Panc1 (cell line): ENCODE measurements around the gene PTGR3. TPM values are rescaled to one million over a fixed set of nuclear protein-coding genes. Genes with fewer than 3 reads are reported as not detected.

ENCODE experiments used
- ATAC-seq: fragments of 200-7000 bp; cut with Tn5 transposase; 2 replicates; pipeline ENCODE4 v1.9.1; 2020; ENCODE audit warnings: mild to moderate bottlenecking, moderate library complexity
- BruUV-seq: library from RNA; stranded (reverse); fragments of 400-500 nt; replicated peaks from 2 replicates; lab custom pipeline; 2021; lab: Mats Ljungman, UMichigan
- CTCF ChIA-PET: fragments of 300-600 bp; sonication (Branson Sonifier 250); formaldehyde crosslinking; loops from one replicate; lab custom pipeline; 2022; ENCODE audit warnings: antibody characterized with exemption; lab: Charles Lee
- POLR2A ChIA-PET: fragments of 300-600 bp; sonication (Branson Sonifier 250); formaldehyde crosslinking; loops from one replicate; lab custom pipeline; 2022; ENCODE audit warnings: antibody characterized with exemption; lab: Charles Lee
- DNase-seq: peaks from one replicate; pipeline ENCODE4 v3.0.0-alpha.2; 2010; ENCODE audit warnings: low read depth, low spot score
- H3K27ac ChIP-seq: 2 replicates; pipeline ENCODE4 v1.5.1; 2011; ENCODE audit warnings: mild to moderate bottlenecking, low read length, inconsistent platforms
- H3K27me3 ChIP-seq: fragments of 200-500 bp; sonication (Bioruptor generic); 2 replicates; pipeline ENCODE4 v1.6.0; 2014; ENCODE audit warnings: low read length, inconsistent platforms; ENCODE audit not compliant: control insufficient read depth, insufficient read depth
- H3K36me3 ChIP-seq: fragments of 200-500 bp; sonication (Bioruptor generic); 2 replicates; pipeline ENCODE4 v1.5.1; 2014; ENCODE audit warnings: inconsistent platforms, mild to moderate bottlenecking, low read length, moderate library complexity; ENCODE audit not compliant: control insufficient read depth, insufficient read depth
- H3K4me1 ChIP-seq: 2 replicates; pipeline ENCODE4 v1.5.1; 2011; ENCODE audit warnings: inconsistent platforms, mild to moderate bottlenecking, low read length, moderate library complexity; ENCODE audit not compliant: control insufficient read depth, insufficient read depth
- H3K4me3 ChIP-seq, 2 experiments: 2 replicates each; pipeline ENCODE4 v1.5.1; 2011 to 2012; ENCODE audit warnings: low read depth in 2 of 2, low read length in 2 of 2, mild to moderate bottlenecking in 2 of 2, inconsistent platforms in 1 of 2, moderate library complexity in 1 of 2
- H3K9me3 ChIP-seq: fragments of 200-500 bp; sonication (Bioruptor generic); 2 replicates; pipeline ENCODE4 v1.5.1; 2014; ENCODE audit warnings: low read depth, mild to moderate bottlenecking, inconsistent platforms, low read length, moderate library complexity; ENCODE audit not compliant: control insufficient read depth, insufficient read depth
- POLR2AphosphoS5 ChIP-seq: IDR thresholded peaks from 2 replicates; pipeline ENCODE4 v1.6.1; 2012; ENCODE audit warnings: mild to moderate bottlenecking, low read depth, low read length, moderate library complexity
- SIN3A ChIP-seq: IDR thresholded peaks from 2 replicates; pipeline ENCODE4 v1.6.1; 2012; ENCODE audit warnings: low read depth, mild to moderate bottlenecking, low read length, moderate library complexity, borderline replicate concordance; ENCODE audit not compliant: insufficient read depth
- TCF7L2 ChIP-seq: IDR thresholded peaks from 2 replicates; pipeline ENCODE4 v1.6.1; 2011; ENCODE audit warnings: mild to moderate bottlenecking, low read depth, low read length, inconsistent platforms
- in situ Hi-C: cut with HindIII; loops from 2 replicates; pipeline ENCODE4 v1.10.0; 2016; ENCODE audit warnings: low sequenced_read_pairs, low pct_unique_long_range_greater_than_20kb
- intact Hi-C: fragments of 100-400 bp; cut with micrococcal nuclease; formaldehyde crosslinking; loops from one replicate; pipeline ENCODE4 v1.10.0; 2022; ENCODE audit not compliant: unreplicated experiment
- total RNA-seq: library from RNA; stranded (reverse); gene quantifications from one replicate; pipeline ENCODE4 v1.2.1, GENCODE V29; 2021; ENCODE audit not compliant: unreplicated experiment
- TF ChIP-seq, protein P1 (sequence below), 2 experiments: IDR thresholded peaks; 2 replicates each; pipeline ENCODE4 v1.6.1; 2011 to 2012; ENCODE audit warnings: low read depth in 2 of 2, control low read depth in 1 of 2, low read length in 1 of 2, mild to moderate bottlenecking in 1 of 2, moderate library complexity in 1 of 2; ENCODE audit not compliant: insufficient read depth in 1 of 2
- TF ChIP-seq, protein P2 (sequence below): fragments of 450-650 bp; IDR thresholded peaks from 2 replicates; pipeline ENCODE4 v1.5.1; 2017; ENCODE audit warnings: mild to moderate bottlenecking

Gene PTGR3
- total RNA-seq, 1 experiment from 2014 or later, result 45.0 TPM

DNA sequence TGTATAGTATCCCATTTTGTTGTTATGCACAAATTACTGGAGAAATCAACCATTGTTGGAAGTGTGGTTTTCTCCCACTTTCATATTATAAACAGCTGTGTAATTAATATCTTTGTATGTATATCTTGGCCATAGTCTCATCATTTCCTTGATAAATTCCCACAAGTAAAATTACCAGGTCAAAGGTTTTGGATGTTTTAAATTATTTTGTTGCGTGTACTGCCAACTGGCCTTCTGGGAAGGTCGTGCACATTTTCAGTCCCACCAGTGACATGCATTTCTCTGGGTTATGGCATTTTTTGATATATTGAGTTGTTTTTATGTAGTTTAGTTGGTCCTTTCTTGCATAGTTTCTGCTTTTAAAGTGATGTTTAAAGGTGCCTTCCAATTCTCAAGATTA lies 43.2 kb upstream of the PTGR3 start:
- CTCF ChIA-PET, result no interaction called here
- Histone ChIP-seq H3K27ac (no peak overlapping the region), H3K4me1 (peaks cover 15% of the 10 kb centered on the region), H3K9me3 (no peaks in the 10 kb centered on the region), H3K27me3 (no peaks in the 10 kb centered on the region), H3K36me3 (no peaks in the 10 kb centered on the region), H3K4me3 (no peak overlapping the region)
- BruUV-seq, result no TSS peak
- DNase-seq (no peak), ATAC-seq (no peak)
- intact Hi-C loops (no loop called here), in situ Hi-C loops (no loop called here)
- TF ChIP-seq TCF7L2 (no peak), SIN3A (no peak), POLR2AphosphoS5 (no peak)
- TF ChIP-seq, protein P1, sequence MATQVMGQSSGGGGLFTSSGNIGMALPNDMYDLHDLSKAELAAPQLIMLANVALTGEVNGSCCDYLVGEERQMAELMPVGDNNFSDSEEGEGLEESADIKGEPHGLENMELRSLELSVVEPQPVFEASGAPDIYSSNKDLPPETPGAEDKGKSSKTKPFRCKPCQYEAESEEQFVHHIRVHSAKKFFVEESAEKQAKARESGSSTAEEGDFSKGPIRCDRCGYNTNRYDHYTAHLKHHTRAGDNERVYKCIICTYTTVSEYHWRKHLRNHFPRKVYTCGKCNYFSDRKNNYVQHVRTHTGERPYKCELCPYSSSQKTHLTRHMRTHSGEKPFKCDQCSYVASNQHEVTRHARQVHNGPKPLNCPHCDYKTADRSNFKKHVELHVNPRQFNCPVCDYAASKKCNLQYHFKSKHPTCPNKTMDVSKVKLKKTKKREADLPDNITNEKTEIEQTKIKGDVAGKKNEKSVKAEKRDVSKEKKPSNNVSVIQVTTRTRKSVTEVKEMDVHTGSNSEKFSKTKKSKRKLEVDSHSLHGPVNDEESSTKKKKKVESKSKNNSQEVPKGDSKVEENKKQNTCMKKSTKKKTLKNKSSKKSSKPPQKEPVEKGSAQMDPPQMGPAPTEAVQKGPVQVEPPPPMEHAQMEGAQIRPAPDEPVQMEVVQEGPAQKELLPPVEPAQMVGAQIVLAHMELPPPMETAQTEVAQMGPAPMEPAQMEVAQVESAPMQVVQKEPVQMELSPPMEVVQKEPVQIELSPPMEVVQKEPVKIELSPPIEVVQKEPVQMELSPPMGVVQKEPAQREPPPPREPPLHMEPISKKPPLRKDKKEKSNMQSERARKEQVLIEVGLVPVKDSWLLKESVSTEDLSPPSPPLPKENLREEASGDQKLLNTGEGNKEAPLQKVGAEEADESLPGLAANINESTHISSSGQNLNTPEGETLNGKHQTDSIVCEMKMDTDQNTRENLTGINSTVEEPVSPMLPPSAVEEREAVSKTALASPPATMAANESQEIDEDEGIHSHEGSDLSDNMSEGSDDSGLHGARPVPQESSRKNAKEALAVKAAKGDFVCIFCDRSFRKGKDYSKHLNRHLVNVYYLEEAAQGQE (IDR thresholded peaks at IDR 0.05; ENCODE audit: insufficient read depth in 1 of 2, low read depth in 2 of 2, low read length in 1 of 2), result no peak
- TF ChIP-seq, protein P2, sequence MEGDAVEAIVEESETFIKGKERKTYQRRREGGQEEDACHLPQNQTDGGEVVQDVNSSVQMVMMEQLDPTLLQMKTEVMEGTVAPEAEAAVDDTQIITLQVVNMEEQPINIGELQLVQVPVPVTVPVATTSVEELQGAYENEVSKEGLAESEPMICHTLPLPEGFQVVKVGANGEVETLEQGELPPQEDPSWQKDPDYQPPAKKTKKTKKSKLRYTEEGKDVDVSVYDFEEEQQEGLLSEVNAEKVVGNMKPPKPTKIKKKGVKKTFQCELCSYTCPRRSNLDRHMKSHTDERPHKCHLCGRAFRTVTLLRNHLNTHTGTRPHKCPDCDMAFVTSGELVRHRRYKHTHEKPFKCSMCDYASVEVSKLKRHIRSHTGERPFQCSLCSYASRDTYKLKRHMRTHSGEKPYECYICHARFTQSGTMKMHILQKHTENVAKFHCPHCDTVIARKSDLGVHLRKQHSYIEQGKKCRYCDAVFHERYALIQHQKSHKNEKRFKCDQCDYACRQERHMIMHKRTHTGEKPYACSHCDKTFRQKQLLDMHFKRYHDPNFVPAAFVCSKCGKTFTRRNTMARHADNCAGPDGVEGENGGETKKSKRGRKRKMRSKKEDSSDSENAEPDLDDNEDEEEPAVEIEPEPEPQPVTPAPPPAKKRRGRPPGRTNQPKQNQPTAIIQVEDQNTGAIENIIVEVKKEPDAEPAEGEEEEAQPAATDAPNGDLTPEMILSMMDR, result no peak
- POLR2A ChIA-PET, result no interaction called here

DNA sequence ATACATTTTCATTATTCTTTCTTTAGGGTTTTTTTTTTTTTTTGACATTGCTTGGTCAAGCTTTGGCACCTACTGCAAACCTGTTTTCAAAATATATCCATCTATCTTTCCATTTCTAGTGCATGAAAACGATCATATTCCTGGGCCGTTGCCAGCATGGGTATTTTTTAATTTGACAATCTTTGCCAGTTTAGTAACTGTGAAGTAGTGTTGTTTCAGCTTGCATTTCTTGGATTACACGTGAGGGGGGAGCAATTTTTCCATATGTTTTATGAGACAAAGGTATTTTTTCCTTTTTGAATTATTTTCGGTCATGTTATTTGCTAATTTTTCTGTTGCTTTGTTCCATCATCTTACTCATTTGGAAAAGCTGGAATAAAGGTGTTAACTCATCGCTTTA lies 42.5 kb upstream of the PTGR3 start:
- in situ Hi-C loops (no loop called here), intact Hi-C loops (no loop called here)
- Histone ChIP-seq H3K4me3 (no peak overlapping the region), H3K9me3 (no peaks in the 10 kb centered on the region), H3K27me3 (no peaks in the 10 kb centered on the region), H3K36me3 (no peaks in the 10 kb centered on the region), H3K4me1 (peaks cover 21% of the 10 kb centered on the region), H3K27ac (no peak overlapping the region)
- DNase-seq, result no peak
- BruUV-seq, result no TSS peak
- ChIA-PET CTCF (interaction anchor here (0.7 kb wide), 1 partner anchor 1488 kb away, joined by 3 read pairs; no protein-coding TSS in a partner anchor), POLR2A (no interaction called here)
- TF ChIP-seq TCF7L2 (no peak), POLR2AphosphoS5 (no peak), SIN3A (no peak)
- TF ChIP-seq, protein P1 (IDR thresholded peaks at IDR 0.05; ENCODE audit: insufficient read depth in 1 of 2, low read depth in 2 of 2, low read length in 1 of 2), result no peak
- TF ChIP-seq, protein P2, result no peak
- ATAC-seq, result no peak
